Dedifferentiated amniotic fluid mesenchymal stem cell (primary cell): ENCODE measurements around the gene TCF7L2.

Source experiments
- DNase-seq: peaks from one replicate; pipeline ENCODE4 v3.0.0-alpha.2; 2016; ENCODE audit errors: extremely low spot score

TCF7L2 gene

GRCh38 chr10:113176652-113177155, 226.7 kb downstream of the TCF7L2 start:
- no peak for DNase-seq

- no peak for DNase-seq
Observed at GRCh38 chr10:113177156-113177935, 227.3 kb downstream of the TCF7L2 start.

- DNase-seq, result no peak
Observed at GRCh38 chr10:113177936-113178335, 227.9 kb downstream of the TCF7L2 start.

- DNase-seq, result no peak
Observed at GRCh38 chr10:113178771-113179170, 228.7 kb downstream of the TCF7L2 start.

GRCh38 chr10:113179265-113179664, 229.2 kb downstream of the TCF7L2 start:
- DNase-seq, result no peak

- no peak for DNase-seq
Observed at GRCh38 chr10:113179966-113180365, 229.9 kb downstream of the TCF7L2 start.

GRCh38 chr10:113180401-113181154, 230.5 kb downstream of the TCF7L2 start:
- DNase-seq, result no peak

- no peak for DNase-seq
Observed at GRCh38 chr10:113182154-113182553, 232.1 kb downstream of the TCF7L2 start.

- no peak for DNase-seq
Observed at GRCh38 chr10:113183573-113183972, 233.5 kb downstream of the TCF7L2 start.

- DNase-seq, result no peak
Observed at GRCh38 chr10:113187063-113187777, 237.2 kb downstream of the TCF7L2 start.

GRCh38 chr10:113199459-113199858, 249.4 kb downstream of the TCF7L2 start:
- DNase-seq, result peak; percentile 17

- no peak for DNase-seq
Observed at GRCh38 chr10:113202011-113202410, 252.0 kb downstream of the TCF7L2 start.

GRCh38 chr10:113207924-113208323, 257.9 kb downstream of the TCF7L2 start:
- DNase-seq, result no peak

GRCh38 chr10:113213035-113213434, 263.0 kb downstream of the TCF7L2 start:
- DNase-seq, result no peak

- no peak for DNase-seq
Observed at GRCh38 chr10:113214331-113214730, 264.3 kb downstream of the TCF7L2 start.

GRCh38 chr10:113216102-113216501, 266.1 kb downstream of the TCF7L2 start:
- DNase-seq, result no peak
